K562 (cell line): Measurements from ENCODE around the gene PBXIP1. TPM values are rescaled to one million over a fixed set of nuclear protein-coding genes. Genes with fewer than 3 reads are reported as not detected.
A peak's percentile ranks its signal among the peaks of the same experiment; 100 is the strongest.

Source experiments
- ATF1 ChIP-seq, 2 experiments: fragments of 450-650 bp in 1 of 2; IDR thresholded peaks; 2 replicates each; pipeline ENCODE4 v1.6.1; 2016; ENCODE audit warnings: missing compliant biosample characterization in 1 of 2, missing genetic modification characterization in 1 of 2
- CHD2 ChIP-seq: IDR thresholded peaks from 2 replicates; pipeline ENCODE4 v1.6.1; 2011; ENCODE audit warnings: low read depth, low read length
- ETV1 ChIP-seq: fragments of 450-650 bp; conservative IDR thresholded peaks from 2 replicates; pipeline ENCODE4 v1.6.1; 2016; ENCODE audit warnings: missing genetic modification characterization, control low read depth, low read depth, missing compliant biosample characterization
- FOSL1 ChIP-seq: fragments of 200-800 bp; sonication (Bioruptor generic); conservative IDR thresholded peaks from 2 replicates; pipeline ENCODE4 v1.6.1; 2016; ENCODE audit warnings: missing genetic modification characterization, missing compliant biosample characterization
- HLTF ChIP-seq: fragments of 450-650 bp; IDR thresholded peaks from 2 replicates; pipeline ENCODE4 v1.6.1; 2016
- JUND ChIP-seq, 2 experiments: IDR thresholded peaks; 2 replicates in 1 of 2; 3 replicates in 1 of 2; pipeline ENCODE4 v1.6.1; 2011; ENCODE audit warnings: borderline replicate concordance in 2 of 2, low read depth in 2 of 2, low read length in 2 of 2, improper control_type of control experiment in 1 of 2, missing biosample characterization in 1 of 2, missing genetic modification characterization in 1 of 2, missing genetic modification reagents in 1 of 2
- MTA3 ChIP-seq: fragments of 450-650 bp; formaldehyde crosslinking; IDR thresholded peaks from 2 replicates; pipeline ENCODE4 v1.6.1; 2017; ENCODE audit warnings: mild to moderate bottlenecking, borderline replicate concordance
- NFE2 ChIP-seq: IDR thresholded peaks from 2 replicates; pipeline ENCODE4 v1.6.1; 2014; ENCODE audit warnings: antibody characterized with exemption, low read depth
- NFE2L1 ChIP-seq: fragments of 450-650 bp; IDR thresholded peaks from 2 replicates; pipeline ENCODE4 v1.6.1; 2016; ENCODE audit warnings: missing genetic modification characterization, low read depth, mild to moderate bottlenecking, missing compliant biosample characterization, moderate library complexity, borderline replicate concordance
- NR2C2 ChIP-seq, 2 experiments: fragments of 200-800 bp in 1 of 2; sonication (Bioruptor generic) in 1 of 2; sonication (generic) in 1 of 2; formaldehyde crosslinking in 1 of 2; IDR thresholded peaks; 2 replicates each; pipeline versions ENCODE4 v1.6.1 to v1.8.0; 2016 to 2022; ENCODE audit warnings: mild to moderate bottlenecking in 1 of 2, missing compliant biosample characterization in 1 of 2, missing genetic modification characterization in 1 of 2, missing genetic modification reagents in 1 of 2
- POLR2AphosphoS5 ChIP-seq: IDR thresholded peaks from 2 replicates; pipeline ENCODE4 v1.6.1; 2011; ENCODE audit warnings: mild to moderate bottlenecking, low read depth, low read length, moderate library complexity; ENCODE audit not compliant: control insufficient read depth, insufficient read depth
- PTTG1 ChIP-seq: fragments of 450-650 bp; IDR thresholded peaks from 2 replicates; pipeline ENCODE4 v1.6.1; 2016; ENCODE audit warnings: low read depth, mild to moderate bottlenecking, missing genetic modification characterization, missing compliant biosample characterization
- RBBP5 ChIP-seq: fragments of 200-600 bp; sonication (generic); IDR thresholded peaks from 2 replicates; pipeline ENCODE4 v1.6.1; 2012; ENCODE audit warnings: borderline replicate concordance, mild to moderate bottlenecking, low read length, control low read depth, inconsistent platforms; ENCODE audit not compliant: insufficient read depth, poor library complexity, severe bottlenecking
- SPI1 ChIP-seq: IDR thresholded peaks from 2 replicates; pipeline ENCODE4 v1.6.1; 2011; ENCODE audit warnings: low read depth, low read length, control low read depth, borderline replicate concordance
- ZBTB2 ChIP-seq: fragments of 450-650 bp; IDR thresholded peaks from 2 replicates; pipeline ENCODE4 v1.6.1; 2016; ENCODE audit warnings: antibody characterized with exemption
- ZNF592 ChIP-seq: fragments of 450-650 bp; IDR thresholded peaks from 2 replicates; pipeline ENCODE4 v1.6.1; 2017; ENCODE audit warnings: antibody characterized with exemption, mild to moderate bottlenecking
- ZNF740 ChIP-seq, 3 experiments: fragments of 200-800 bp in 1 of 3; sonication (Bioruptor generic) in 1 of 3; sonication (generic) in 1 of 3; formaldehyde crosslinking in 1 of 3; IDR thresholded peaks; 2 replicates each; pipeline versions ENCODE4 v1.6.1 to v1.8.0; 2016 to 2022; ENCODE audit warnings: mild to moderate bottlenecking in 2 of 3, missing compliant biosample characterization in 2 of 3, missing genetic modification characterization in 2 of 3, missing genetic modification reagents in 1 of 3
- polyA plus RNA-seq, 8 experiments: library from polyadenylated mRNA; depleted of rRNA in 4 of 8; stranded (reverse) in 5 of 8; unstranded in 3 of 8; fragments of >200 nt; fragmentation: Nextera tagmentation in 2 of 8; fragmentation: Illumina TruSeq in 1 of 8; extraction: Ambion mirVana in 2 of 8; extraction: Trizol in 1 of 8; gene quantifications; 2 replicates each; pipeline versions ENCODE4 v1.2.1 to v1.2.3, GENCODE V29; 2011 to 2014; ENCODE audit warnings: inconsistent platforms in 1 of 8, missing spikeins in 1 of 8
- total RNA-seq, 7 experiments: library from RNA; depleted of rRNA in 6 of 7; stranded (reverse); fragments of >200 nt in 6 of 7; fragmentation: Illumina TruSeq in 2 of 7; extraction: Trizol in 2 of 7; gene quantifications; 2 replicates each; pipeline versions ENCODE4 v1.2.1 to v1.2.3, GENCODE V29; 2011 to 2021; ENCODE audit warnings: low replicate concordance in 1 of 7

Gene PBXIP1
- total and polyA plus RNA-seq, 9 of the 15 experiments (the other 6 are each of a cell fraction or from before 2014, with no cell fraction given), result 0.13 to 8.3 (median 5.8) TPM

GRCh38 chr1:154970631-154971340 is 14.9 kb upstream of the PBXIP1 start, which contains the start of gene SHC1 (continued):
- TF ChIP-seq ZNF592 (0 out of 2 replicates have a peak, but pooled peaks have one; percentile 44), RBBP5 (peak; percentile 48), ATF1 (CRISPR knock-in tag; IDR thresholded peaks at IDR 0.05) (no peak), ATF1 (tag; IDR thresholded peaks at IDR 0.05) (peak; percentile 31; the same call in 1 of the 2 replicates), ETV1 (tag) (0 out of 2 replicates have a peak, but pooled peaks have one; percentile 18), SPI1 (0 out of 2 replicates have a peak, but pooled peaks have one; percentile 5), NFE2L1 (no peak), ZNF740 (CRISPR knock-in tag; IDR thresholded peaks at IDR 0.05) (no peak), ZNF740 (tag; IDR thresholded peaks at IDR 0.05) (no peak), HLTF (0 out of 2 replicates have a peak, but pooled peaks have one; percentile 16), FOSL1 (tag) (peak; percentile 73), MTA3 (peak; percentile 57; the same call in 1 of the 2 replicates), NR2C2 (CRISPR knock-in tag; IDR thresholded peaks at IDR 0.05) (no peak), NR2C2 (tag; IDR thresholded peaks at IDR 0.05) (peak; percentile 57), PTTG1 (tag) (no peak), CHD2 (no peak), POLR2AphosphoS5 (peak; percentile 71), NFE2 (peak; percentile 91), JUND (IDR thresholded peaks at IDR 0.05; ENCODE audit: borderline replicate concordance, low read depth, low read length) (peak; percentile 70; the same call in 1 of the 2 replicates), JUND (tag; IDR thresholded peaks at IDR 0.05; ENCODE audit: borderline replicate concordance, low read depth, low read length) (no peak; the same call in 2 of the 3 replicates), ZBTB2 (peak; percentile 78)
